GM19395 (cell line): Measurements from ENCODE around the gene CADPS2.
"Not testable (repeated sequence)": the region's sequence is repeated elsewhere in the genome, so short reads cannot be mapped to it uniquely, and the experiment has no call there.

ENCODE experiments used
- ATAC-seq: cut with Tn5 transposase; IDR thresholded peaks from one replicate; pipeline ENCODE4 v1.9.1; 2021; ENCODE audit warnings: mild to moderate bottlenecking, moderate library complexity; ENCODE audit not compliant: unreplicated experiment

The CADPS2 gene

DNA sequence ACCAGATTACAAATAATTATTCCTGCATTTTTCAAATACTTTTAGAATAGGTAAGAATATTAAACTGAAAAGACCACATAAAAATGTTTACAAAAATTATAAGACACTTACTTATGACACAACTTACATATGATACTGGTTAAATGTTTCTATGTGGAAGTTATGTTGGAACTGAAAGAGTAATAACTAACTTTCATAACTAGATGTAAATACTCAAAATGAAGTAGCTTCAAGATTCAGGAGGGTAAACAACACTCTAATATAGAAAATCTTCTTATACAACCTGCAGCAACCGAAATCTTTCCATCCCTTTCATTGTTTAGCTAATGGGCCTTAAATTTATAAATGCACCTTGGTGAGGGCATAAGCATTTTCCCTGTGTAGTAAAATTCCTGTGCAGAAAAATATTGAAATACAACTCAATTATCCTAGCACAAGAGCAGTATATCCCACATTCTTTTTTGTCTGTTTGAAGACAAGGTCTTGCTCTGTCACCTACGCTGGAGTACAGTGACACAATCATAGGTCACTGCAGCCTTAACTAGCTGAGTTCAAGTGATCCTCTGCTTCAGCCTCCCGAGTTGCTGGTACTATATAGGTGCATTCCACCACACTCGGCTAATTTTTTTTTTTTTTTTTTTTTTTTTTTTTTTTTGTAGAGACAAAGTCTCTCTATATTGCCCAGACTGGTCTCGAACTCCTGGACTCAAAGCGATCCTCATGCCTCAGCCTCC lies 168.7 kb downstream of the CADPS2 start:
- ATAC-seq: no peak

GRCh38 chr7:122715183-122715582 lies 171.1 kb downstream of the CADPS2 start:
- no peak for ATAC-seq

DNA sequence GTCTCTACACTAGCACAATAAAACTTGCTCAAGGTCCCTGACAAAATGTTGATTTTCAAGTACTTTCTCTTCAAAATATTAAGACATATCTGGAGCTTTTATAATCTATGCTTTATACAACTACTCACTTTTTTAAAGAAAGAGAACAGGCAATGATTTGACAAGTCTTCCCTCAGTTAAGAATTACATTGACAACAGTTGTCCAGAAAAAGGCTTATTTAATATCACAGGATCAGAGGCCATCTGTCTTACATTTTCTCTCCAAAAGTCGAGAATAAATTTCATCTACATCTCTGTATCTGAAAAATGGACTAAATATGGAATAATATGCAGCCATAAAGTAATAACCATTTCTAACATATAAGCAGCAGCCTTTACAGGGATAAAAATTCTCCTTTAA lies 175.3 kb downstream of the CADPS2 start:
- no peak for ATAC-seq

DNA sequence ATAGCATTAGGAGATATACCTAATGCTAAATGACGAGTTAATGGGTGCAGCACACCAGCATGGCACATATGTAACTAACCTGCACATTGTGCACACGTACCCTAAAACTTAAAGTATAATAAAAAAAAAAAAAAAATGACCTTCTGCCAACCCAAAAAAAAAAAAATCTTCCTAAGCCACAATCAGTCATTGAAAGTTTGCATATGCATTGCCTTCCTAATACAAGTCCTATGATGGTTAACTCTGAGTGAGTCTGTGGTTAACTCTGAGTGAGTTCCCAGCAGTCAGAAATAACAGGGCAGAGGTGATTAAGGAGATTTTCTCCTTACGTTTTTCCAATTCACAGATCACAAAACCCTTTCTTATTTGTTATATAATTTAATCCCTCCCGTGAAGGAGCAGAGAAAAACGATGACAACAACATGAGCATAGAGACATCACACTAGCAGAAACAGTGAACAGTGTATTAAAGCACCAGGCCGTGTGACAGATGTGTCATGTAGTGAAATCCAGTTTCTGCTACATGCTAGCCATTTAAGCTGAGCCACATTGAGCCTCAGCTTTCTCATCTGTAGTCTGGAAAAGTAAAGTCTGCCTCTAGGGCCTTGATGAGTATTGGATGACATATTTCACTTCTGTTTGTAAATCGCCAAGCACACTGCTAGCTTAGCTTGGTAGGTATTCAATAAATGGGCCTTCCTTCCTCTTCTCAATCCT lies 176.2 kb downstream of the CADPS2 start:
- no peak for ATAC-seq

DNA sequence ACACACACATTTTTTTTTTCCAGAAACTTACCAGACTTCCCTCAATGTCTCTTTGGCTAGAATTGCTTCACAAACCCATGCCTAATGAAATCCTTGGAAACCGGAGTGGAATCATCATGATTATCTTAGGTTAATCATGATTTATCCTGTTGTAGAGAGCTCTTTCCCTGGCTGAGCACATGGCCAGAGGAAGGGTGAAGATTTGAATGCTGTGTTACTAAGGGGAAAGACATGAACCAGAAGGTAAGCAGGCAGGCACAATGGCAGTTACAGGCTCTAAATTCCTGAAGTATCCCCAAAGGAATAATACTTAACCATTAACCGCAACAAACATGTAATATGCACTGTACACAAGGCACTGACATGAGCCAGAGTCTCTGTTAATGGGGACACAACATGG lies 179.4 kb downstream of the CADPS2 start:
- no peak for ATAC-seq

- ATAC-seq: no peak
Observed at GRCh38 chr7:122702872-122703510, 183.3 kb downstream of the CADPS2 start, which contains the start of gene RNF148. RNF148 (minus strand) TSS chr7:122702922; CDS start chr7:122702750, 172 bp downstream.

DNA sequence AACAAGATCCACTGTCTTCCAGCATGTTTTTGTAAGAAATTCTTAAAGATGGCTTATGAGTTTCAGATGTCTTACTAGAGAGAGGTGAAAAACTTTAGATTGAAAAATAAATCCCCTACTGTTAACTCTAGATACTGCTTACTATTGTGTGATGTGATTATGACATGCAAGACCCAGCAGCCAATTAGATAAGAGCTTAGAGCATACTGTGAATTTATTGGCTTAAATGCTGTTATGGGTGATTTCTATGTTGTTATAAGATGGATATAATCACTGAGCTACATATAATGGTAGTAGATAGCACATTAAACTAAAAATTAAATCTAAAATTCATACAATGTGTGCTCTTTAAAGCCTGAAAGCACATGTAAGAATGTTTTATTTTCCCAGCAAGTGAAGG lies 187.2 kb downstream of the CADPS2 start, which contains the start of gene RNF133:
Gene RNF133 (minus strand): TSS at position 101 of the 400 bp plus-strand sequence. CDS start 199 bp downstream, outside the sequence.
- no peak for ATAC-seq

- no peak for ATAC-seq
Observed at GRCh38 chr7:122695816-122696215, 190.4 kb downstream of the CADPS2 start.

GRCh38 chr7:122694697-122695096 lies 191.6 kb downstream of the CADPS2 start:
- ATAC-seq: no peak

- ATAC-seq: no peak
Observed at GRCh38 chr7:122692769-122693309, 193.4 kb downstream of the CADPS2 start.

GRCh38 chr7:122691569-122692235 lies 194.6 kb downstream of the CADPS2 start:
- no peak for ATAC-seq

- ATAC-seq: no peak
Observed at GRCh38 chr7:122689346-122690109, 196.7 kb downstream of the CADPS2 start.

DNA sequence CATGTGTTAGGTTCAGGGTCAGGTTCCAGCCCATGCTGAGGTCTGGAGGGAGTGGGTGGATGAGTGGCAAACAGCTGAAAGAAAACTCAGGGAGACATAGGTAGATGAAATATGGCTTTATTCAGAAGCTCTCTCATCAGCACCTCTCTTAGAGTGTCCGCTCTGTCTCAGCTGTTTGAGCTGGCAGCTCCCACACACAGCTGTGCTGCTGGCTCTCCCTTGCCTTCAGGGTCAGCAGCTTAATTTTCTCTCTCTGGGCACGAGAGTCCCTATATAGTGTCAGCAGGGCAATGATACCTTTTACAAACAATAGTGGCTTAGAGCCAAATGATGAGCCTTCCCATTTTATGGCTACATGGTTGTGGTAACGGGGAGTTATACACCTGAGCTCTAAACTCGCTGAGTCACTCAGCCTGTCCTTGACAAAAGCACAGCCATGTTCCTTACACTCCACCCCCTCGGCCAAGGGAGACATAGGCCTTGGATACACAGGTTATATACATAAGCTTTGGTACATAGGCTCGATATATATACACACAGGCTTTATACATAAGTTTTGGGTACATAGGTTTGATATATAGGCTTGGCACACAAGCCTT lies 197.8 kb downstream of the CADPS2 start:
- no peak for ATAC-seq

DNA sequence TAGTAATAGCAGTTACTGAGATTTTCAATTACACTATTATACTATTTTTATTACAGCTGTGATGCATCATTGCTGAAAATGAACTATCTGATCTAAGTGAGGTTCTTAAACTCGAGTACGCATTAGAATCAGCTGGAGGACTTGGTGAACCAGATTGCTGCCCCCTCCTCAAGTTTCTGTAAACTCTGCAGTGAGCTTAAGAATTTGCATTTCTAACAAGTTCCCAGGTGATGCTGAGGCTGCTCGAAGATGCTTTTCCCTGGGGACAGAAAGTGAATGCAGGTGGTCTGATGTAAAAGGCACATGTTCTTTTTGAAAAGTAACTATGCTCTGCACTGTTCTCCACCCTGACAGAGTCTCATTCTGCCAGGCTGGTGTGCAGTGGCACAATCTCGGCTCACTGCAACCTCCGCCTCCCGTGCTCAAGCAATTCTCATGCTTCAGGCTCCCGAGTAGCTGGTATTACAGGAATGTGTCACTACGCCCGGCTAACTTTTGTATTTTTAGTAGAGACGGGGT lies 199.8 kb downstream of the CADPS2 start:
- ATAC-seq: no peak

GRCh38 chr7:122684504-122684903 lies 201.8 kb downstream of the CADPS2 start:
- ATAC-seq: no peak

GRCh38 chr7:122682815-122683550 lies 203.3 kb downstream of the CADPS2 start:
- no peak for ATAC-seq

- not testable (repeated sequence) for ATAC-seq
Observed at GRCh38 chr7:122681186-122681585, 205.1 kb downstream of the CADPS2 start.

DNA sequence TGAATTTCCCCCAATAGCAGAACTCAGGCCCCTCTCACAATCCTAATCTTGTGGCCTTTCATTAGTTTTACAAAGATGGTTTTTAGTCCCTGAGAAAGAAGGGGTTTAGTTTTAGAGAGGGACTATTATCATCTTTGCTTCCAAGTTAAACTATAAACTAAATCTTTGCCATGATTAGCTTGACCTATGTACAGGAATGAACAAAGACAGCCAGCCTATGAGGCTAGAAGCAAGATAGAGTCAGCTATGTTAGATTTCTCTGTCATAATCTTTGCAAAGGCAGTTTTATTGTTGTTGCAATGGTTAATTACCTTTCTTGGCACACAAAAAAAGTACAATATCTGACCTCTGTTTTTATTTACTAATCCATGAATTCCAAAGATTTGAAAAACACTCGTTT lies 206.4 kb downstream of the CADPS2 start:
- no peak for ATAC-seq

DNA sequence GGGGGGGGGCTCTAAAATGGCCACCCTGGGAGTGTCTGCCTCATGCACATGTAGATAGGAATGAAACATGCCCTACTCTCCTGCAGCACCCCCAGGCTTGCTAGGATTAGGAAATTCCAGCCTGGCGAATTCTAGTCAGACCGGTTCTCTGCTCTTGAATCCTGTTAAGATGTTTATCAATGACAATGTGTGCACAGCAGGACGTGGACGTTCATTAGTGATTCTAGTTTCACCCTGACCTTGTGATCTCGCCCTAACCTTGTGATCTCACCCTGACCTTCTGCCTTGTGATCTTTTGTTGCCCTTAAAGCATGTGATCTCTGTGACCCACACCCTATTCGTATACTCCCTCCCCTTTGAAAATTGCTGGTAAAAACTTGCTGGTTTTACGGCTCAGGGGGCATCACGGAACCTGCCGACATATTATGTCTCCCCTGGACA lies 207.0 kb downstream of the CADPS2 start:
- ATAC-seq: not testable (repeated sequence)
